NB4 (cell line): ENCODE data around the gene OR51D1.

Experiments
- POLR2A ChIP-seq: IDR thresholded peaks from 2 replicates; pipeline ENCODE4 v1.6.1; 2011; ENCODE audit warnings: mild to moderate bottlenecking; ENCODE audit not compliant: insufficient read length; ENCODE audit errors: extremely low read depth
- TF ChIP-seq, protein P1 (sequence below): IDR thresholded peaks from one replicate; pipeline ENCODE4 v1.5.1; 2012; ENCODE audit warnings: low read depth, low read length
- TF ChIP-seq, protein P2 (sequence below): IDR thresholded peaks from 2 replicates; pipeline ENCODE4 v1.6.1; 2011; ENCODE audit warnings: low read depth, low read length

DNA sequence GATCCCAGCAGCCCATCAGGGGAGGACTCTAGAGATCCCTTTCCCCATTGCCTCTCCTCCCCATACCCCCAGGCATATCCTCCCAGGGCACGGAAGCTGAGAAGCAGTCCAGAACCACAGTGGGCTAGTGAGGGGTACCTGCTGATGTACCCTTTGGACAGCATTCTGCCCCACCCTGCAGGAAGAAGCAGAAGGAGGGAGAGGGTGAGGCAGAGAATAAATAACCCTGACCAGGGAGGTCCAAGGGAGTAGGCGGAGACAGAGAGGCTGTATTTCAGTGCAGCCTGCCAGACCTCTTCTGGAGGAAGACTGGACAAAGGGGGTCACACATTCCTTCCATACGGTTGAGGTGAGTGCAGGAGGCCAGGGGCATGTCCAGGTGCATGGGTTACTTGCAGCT lies 6.4 kb downstream of the OR51D1 start, which contains the start of gene OR51E1:
- TF ChIP-seq, protein P1, sequence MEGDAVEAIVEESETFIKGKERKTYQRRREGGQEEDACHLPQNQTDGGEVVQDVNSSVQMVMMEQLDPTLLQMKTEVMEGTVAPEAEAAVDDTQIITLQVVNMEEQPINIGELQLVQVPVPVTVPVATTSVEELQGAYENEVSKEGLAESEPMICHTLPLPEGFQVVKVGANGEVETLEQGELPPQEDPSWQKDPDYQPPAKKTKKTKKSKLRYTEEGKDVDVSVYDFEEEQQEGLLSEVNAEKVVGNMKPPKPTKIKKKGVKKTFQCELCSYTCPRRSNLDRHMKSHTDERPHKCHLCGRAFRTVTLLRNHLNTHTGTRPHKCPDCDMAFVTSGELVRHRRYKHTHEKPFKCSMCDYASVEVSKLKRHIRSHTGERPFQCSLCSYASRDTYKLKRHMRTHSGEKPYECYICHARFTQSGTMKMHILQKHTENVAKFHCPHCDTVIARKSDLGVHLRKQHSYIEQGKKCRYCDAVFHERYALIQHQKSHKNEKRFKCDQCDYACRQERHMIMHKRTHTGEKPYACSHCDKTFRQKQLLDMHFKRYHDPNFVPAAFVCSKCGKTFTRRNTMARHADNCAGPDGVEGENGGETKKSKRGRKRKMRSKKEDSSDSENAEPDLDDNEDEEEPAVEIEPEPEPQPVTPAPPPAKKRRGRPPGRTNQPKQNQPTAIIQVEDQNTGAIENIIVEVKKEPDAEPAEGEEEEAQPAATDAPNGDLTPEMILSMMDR = no peak
- TF ChIP-seq, protein P2, sequence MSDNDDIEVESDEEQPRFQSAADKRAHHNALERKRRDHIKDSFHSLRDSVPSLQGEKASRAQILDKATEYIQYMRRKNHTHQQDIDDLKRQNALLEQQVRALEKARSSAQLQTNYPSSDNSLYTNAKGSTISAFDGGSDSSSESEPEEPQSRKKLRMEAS = no peak
- no peak for TF ChIP-seq POLR2A
